Skin of body (tissue), 2 donors: ENCODE results near the gene RPS6KB2. TPM values are rescaled to one million over a fixed set of nuclear protein-coding genes. Genes with fewer than 3 reads are reported as not detected.
A peak's percentile ranks its signal among the peaks of the same experiment; 100 is the strongest.

ENCODE experiments used
- DNase-seq: peaks from one replicate; lab custom pipeline; 2025; lab: John Stamatoyannopoulos, UW
- total RNA-seq: library from RNA; depleted of rRNA; stranded (reverse); fragments of >200 nt; gene quantifications from one replicate; pipeline ENCODE4 v1.2.3, GENCODE V29; 2014

The RPS6KB2 gene
- total RNA-seq = 39.8 TPM

DNA sequence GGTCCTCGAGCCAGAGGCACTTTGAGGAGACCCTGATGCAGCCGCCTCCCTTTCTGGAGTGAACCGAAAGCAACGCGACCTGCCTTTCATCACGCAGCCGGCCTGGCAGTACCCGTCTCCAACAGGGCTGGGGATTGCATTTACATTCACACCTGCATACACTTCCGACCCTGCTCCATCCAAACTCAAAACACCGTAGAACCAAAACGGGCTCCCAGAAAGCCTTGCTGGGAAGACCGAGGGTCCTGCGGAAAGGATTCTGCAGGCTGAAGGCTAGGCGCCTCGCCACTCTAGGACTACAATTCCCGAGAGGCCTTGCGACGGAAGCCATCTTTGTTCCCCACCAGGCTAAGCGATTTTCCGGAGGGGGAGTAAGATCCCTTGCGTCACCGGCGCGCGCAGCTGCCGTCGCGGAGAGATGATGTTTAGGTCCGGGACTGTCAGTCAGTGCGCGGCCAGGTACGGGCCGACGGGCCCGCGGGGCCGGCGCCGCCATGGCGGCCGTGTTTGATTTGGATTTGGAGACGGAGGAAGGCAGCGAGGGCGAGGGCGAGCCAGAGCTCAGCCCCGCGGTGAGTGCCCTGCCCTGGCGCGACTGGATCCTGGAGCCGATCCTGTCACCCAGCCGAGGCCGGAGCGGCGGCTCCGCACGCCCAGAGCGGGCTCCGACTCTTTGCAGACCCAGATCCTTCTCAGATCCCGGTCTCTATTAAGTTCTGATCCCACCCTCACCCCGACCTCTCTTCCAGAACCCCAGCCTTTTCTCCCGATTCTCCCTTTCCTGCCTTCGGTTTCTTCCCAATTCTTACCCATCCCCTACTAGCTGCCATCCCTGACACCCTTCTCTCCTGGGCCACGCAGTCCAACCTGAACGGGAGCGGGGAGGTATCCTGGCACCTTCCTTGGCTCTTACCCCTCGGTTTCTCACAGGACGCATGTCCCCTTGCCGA lies at the start of gene RPS6KB2:
Gene RPS6KB2 (plus strand): TSS at position 443 of the 950 bp plus-strand sequence. CDS start 52 bp downstream, at position 495.
- DNase-seq = peak; percentile 95

DNA sequence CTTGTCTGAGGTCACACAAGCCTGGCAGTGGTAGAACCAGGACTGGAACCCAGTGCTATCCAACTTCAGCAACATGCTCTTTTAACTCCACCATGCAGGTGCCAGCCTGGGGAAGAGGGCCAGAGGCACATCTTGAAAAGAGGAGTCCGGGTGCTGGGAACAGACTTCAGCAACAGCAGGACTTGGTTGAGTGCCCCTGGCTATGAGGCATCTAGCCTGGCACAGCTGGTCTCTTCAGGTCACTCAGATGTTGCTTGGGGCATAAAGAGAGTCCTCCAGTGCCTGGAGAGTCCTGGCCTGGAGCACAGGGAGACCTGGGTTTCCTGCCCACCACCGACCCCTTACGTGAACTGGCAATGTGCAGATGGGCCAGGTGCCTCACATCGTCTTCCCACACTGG lies 49.8 kb upstream of the RPS6KB2 start:
- no peak for DNase-seq

DNA sequence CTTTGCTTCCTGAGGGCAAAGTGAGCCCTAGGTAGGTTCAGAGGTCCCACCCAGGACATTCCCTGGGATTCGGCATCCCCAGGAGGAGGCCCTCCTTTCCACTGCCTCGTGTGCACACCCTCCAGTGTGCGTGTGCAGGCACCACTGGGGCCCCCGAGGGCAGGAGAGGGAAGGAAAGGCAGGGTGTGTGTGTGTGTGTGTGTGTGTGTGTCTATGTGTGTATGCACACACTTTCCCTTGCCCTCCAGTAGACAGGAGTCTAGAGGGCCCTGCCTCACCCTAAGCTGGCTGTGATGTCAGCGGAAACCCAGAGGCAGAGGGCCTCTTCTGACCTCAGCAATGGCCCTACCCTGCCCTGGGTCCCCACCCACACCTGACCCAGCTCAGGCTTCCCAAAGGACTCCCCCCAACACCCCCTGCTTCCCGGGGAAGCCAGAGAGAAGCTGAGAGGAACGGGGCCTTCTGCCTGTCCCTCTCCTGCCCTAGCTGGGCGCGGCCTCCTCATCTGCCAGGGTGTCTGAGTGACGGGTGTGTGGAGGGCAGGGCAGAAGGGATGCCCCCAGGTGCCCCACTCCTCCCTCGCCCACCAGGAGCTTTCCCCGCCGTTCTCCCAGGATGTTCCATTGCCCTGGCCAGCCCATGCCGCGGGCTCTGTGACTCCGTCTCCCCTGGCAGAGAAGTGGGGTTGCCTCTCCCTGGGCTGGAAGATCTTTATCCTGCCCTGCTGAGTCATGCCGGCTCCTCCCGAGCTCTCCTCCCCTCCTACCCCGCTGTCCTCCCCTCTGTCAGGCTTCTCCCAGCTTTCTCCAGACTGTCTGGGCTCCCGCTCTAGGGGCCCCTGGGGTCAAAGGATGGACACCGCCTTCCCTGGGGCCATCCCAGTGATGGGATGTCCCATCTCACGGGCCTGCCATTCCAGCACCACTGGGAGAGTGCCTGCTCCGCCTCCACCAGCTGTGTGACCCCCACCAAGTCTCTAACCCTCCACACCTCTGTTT lies 48.9 kb upstream of the RPS6KB2 start:
- DNase-seq = no peak

DNA sequence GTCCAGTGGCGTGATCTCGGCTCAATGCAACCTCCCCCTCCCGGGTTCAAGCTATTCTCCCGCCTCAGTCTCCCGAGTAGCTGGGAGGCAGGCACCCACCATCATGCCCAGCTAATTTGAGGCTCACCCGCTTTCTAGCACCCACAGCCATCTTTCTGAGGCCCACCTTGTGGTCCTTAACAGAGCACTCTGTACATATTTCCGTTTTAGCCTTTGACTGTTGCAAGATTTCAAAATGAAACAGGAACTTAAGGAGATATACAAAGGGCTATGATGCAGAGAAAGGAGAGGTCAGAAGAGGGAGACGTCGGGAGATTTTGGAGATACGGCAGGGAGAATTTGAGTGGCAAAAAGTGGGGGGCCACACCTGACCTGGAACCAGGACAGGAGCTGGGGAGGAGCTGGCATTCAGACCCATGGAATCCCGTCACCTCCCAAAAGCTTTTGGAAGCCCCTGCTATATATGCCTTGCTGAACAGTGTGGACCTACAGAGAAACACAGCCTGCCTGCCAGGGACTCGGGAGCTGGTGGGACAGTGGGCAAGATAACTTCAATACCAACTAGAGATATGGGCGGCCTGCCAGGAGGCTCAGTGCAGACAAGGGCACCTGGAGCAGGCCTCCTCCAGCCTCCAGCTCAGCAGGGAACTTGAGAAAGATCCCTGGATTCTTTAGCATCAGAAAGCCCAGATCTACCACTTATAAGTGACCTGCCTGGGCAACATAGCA lies 46.9 kb upstream of the RPS6KB2 start:
- no peak for DNase-seq

DNA sequence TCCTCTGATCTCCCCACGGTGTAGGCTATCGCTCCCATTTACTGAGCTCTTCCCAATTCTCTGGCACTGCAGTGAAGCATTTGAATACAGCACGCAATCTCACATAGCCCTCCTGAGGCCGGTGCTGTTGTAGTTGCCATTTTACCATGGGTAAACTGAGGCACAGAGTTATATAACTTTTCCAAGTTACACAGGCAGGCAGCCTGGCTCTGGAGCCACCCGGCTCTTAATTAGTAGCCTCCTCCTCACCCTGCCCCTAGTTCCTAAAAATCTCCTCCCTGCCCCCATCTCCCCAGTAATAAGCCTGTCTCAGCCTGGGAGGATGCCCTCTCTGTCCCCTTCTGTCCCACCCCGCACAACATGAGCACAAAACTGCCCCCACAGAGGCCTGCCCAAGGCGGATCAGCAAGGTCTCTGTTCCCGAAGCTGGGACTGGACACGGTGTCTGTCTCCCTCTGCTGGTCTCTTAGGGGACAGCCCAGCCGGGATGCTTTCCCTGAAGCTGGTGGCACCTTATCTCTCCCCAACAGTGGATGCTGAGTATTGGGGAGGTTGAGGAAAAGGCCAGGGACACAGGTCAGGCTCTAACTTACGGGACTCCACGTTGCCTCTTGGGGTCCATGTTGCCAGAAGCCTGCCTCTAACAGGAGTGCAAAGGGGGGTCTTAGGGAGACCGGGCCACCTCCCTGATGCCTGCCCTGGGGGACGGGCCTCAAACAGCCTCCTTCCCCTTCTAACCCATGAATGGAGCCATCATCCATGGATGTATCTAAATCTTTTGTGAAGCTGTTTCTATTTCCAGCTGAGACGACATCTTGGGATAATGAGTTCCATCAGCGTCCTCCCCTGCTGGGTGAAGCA lies 45.8 kb upstream of the RPS6KB2 start:
- peak; percentile 73 for DNase-seq

DNA sequence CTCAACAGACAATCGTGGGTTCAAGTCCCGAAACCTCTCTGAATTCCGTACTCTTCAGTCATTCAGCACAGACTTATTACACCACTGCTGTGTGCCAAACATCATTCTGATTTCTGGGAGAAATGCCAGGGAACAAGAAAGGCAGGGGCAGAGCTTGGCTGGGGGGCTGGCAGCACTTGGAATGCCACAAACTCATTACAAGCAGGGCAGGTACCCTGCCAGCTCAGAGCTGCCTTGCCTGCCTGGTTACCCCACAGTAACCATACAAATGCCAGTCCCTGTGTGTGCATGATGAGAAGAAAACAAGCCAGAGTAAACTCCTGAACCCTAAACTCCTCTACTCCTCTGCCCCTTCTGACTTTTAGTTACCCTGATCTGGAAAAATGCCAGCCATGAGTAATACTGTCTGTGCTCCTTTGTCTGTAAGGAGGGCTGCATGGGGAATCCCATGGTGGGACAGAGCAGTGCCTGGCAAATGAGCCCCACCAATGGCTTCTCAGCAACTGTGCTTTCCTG lies 43.4 kb upstream of the RPS6KB2 start:
- DNase-seq = no peak

DNA sequence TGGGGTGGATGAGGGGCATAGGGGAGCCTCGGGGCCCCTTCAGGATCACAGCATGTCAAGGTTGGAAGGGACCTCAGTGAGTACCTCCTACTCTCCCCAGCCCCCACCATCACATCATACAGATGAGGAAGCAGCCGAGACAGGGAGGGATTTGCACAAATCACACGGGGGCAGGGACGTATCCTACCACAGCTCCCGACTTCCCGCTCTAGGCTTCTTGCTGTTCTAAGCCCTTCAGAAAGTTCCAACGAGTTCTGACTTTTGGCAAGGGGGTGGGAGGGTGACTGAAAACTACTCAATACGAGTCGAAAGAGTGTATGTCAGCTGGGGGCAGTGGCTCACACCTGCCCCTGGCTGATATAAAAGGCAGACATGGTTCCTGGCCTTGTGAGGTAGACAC lies 41.2 kb upstream of the RPS6KB2 start:
- DNase-seq = no peak

DNA sequence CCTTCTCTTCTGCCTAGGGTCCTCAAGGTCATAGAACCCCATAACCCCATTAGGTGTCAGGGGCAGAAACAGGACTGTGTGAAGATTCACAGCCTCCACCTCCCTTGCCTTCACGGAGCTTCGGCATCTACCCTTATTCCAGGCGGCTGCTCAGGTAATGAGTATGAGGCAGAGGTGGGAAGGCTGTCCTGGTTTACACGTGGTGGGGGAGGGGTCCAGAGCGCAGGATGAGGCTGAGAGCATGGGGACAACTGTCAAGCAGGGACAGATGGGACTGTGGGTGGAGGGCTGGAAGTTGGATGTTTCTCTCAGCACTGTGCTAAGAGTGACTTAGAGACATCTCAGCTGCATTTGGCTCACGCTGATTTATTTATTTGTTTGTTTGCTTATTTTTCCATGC lies 40.8 kb upstream of the RPS6KB2 start:
- DNase-seq = no peak

DNA sequence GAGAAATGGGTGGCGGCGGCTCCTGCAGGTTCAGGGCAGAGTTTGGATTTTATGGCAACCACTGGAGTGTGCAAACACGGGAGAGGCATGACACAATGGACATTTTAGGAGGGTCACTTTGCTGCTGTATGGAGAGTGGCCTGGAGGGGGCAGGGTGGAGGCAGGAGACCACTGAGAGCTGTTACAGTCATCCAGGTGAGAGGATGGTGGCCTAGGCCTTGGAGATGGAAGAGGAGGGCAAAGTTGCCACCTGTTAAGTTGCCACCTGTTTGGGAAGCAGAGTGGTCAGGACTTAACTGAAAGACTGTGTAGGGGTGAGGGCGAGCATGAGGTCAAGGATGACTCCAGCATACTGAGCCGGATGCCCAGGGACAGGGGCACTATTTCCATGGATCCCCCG lies 38.8 kb upstream of the RPS6KB2 start:
- no peak for DNase-seq

DNA sequence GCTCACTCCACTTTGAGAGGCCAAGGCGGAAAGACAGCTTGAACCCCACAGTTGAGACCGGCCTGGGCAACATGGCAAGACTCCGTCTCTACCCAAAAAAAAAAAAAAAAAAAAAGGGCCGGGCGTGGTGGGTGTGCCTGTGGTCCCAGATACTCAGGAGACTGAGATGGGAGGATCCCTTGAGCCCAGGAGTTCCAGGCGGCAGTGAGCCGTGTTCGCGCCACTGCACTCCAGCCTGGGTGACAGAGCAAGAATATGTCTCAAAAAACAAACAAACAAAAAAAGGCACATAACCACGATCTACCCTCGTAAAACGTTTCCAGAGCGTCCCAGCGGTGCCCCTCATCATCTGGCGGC lies 37.4 kb upstream of the RPS6KB2 start:
- no peak for DNase-seq

DNA sequence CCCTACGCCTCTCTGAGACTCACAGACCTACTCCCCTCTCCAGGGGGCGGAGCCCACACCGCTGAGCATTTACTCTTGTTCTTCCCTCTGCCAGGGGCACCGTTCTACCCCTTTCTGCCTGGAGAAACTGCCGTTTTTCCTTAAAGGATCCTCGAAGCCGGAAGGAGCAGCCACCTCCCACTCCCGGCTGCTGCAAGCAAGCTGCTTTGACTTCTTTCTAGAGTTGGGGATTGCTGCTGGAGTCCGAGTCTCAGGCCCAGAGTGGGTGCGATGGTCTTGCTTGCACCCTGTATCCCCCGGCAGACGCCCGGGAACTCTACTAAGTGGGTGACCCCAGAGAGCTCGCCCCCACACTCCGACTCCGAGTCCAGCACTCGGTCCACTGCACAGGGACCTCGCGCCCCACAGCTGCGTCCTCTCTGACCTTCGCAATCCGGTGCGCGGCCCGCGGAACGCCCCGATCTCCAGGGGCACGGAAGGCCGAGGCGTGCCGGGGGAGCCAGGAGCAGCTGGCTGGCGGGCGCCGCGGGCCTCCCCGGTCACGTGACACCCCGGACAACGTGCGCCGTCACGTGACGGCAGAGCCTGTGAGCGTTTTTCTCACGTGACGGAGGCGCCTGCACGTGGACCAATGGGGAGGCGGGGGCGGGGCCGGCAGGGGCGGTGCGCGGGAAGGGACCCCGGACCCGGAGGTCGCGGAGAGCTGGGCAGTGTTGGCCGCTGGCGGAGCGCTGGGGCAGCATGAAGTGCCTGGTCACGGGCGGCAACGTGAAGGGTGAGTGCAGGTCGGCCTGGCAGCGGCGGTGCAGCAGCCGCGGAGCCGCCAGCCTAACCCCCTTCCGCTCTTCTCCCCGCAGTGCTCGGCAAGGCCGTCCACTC lies 36.8 kb upstream of the RPS6KB2 start, which contains the start of gene RAD9A:
Gene RAD9A (plus strand): TSS at position 683 of the 879 bp plus-strand sequence. CDS start 59 bp downstream, at position 742.
- DNase-seq = peak; percentile 90

DNA sequence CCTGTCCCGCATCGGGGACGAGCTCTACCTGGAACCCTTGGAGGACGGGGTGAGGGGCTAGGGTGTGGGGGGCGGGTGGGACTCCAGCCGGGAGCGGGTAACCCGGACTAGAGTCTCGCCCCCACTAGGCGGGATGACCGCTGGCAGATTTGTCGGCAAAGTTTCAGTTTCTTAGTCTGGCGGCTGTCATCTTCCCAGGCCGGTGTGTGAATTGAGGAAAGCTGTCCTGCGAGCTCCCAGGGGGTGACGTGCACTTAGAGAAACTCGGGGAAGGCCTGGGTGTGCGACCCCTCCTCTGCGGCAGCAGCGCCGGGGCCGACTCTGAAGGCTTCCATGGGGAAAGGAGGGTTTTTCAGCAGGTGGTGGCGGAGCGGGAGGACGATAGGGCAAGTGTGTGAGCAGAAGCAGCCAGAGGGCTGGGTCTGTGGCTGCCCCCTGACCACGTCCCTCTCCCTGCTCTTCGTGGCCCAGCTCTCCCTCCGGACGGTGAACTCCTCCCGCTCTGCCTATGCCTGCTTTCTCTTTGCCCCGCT lies 36.0 kb upstream of the RPS6KB2 start:
- no peak for DNase-seq

DNA sequence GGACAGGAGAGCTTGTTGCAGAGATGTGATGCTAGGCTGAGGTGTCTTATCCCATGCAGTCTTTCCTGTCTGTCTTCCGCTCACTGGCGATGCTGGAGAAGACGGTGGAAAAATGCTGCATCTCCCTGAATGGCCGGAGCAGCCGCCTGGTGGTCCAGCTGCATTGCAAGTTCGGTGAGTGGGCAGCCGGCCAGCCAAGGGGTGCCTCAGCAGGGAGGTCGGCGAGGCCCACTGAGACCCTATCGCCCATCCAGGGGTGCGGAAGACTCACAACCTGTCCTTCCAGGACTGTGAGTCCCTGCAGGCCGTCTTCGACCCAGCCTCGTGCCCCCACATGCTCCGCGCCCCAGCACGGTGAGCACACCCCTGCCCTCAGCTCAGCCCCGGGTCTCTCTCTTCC lies 34.9 kb upstream of the RPS6KB2 start:
- DNase-seq = no peak

DNA sequence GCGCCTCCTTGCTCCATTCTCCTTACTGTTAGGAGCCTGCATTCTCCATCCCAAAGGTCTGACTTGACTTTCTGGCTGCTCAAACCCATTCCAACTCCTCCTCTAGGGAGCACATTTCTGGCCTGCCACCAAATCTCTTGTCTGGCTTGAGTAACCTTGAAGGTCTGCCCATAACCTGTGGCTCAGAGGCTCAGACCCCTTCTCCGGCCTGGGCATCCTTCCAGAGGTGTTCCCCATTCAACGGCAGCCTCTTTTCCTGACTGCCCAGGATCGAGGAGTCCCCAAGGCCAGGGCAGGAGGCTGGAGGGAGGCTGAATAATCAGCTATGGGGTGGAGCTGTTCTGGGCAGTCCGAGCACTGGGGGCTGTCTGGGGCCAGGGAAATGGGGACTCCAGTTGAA lies 34.3 kb upstream of the RPS6KB2 start:
- no peak for DNase-seq

DNA sequence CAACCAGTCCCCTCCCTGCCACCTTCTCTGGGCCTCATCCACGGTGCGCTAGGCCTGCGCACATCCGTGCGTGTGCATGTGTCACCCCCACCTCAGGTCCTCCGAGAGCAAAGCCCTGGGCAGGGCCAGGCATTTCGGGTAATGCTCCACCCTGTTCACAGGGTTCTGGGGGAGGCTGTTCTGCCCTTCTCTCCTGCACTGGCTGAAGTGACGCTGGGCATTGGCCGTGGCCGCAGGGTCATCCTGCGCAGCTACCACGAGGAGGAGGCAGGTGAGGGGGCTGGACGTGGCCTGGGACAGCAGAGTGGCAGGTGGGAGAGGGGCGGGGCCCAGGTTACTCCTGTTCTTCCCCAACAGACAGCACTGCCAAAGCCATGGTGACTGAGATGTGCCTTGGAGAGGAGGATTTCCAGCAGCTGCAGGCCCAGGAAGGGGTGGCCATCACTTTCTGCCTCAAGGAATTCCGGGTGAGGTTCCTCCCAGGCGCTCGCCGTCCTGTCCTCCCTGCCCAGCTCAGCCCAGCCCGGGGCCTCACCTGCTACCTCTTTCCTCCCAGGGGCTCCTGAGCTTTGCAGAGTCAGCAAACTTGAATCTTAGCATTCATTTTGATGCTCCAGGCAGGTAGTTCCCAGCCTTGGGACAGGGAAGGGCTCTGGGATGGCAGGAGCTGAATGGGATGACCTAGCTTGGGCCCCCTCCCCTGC lies 32.6 kb upstream of the RPS6KB2 start:
- no peak for DNase-seq

DNA sequence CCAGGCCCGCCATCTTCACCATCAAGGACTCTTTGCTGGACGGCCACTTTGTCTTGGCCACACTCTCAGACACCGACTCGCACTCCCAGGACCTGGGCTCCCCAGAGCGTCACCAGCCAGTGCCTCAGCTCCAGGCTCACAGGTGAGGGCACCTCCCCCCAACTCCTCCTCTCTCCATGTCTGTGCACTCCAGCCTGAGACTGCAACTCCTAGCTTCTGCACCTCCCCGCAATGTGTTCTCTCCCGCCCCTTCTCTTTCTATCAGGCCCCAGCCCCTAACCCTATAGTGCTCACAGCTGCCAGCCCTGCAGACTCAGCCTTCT lies 32.1 kb upstream of the RPS6KB2 start:
- DNase-seq = no peak

DNA sequence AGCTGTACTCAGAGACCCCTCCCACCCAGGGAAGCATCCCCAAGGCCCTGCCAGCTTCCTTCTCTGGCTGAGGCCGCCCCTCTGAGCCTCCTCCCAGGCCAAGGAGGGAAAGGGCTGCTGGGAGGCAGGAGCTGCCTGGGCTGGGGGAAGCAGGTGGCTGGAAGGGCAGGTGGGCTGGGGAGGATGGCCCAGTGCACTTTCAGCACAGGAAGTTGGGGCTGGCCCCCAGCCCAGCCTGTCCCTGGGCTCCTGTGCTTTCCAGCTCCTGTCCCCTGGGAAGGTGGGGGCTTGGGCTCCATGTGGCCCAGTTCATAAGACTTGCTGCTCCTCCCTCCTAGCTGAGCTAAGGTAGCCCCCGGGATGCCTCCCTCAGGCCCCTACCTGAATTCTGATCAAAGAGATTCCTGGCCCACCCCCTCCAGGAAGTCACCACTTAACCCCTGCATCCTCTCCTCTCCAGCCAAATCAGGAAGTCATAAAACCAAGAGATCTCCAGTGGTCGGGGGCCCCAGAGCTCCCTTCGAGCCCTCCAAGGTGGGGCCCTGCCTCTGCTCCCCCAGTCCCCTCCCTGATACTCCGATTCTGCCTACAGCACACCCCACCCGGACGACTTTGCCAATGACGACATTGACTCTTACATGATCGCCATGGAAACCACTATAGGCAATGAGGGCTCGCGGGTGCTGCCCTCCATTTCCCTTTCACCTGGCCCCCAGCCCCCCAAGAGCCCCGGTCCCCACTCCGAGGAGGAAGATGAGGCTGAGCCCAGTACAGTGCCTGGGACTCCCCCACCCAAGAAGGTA lies 31.5 kb upstream of the RPS6KB2 start:
- DNase-seq = no peak
